ENCODE measurements around the gene TPBG.

TPBG gene

GRCh38 chr6:82337688-82338257 lies 25.8 kb upstream of the TPBG start:
- in situ Hi-C loops (cut with MboI; ENCODE audit: low pct_unique_long_range_greater_than_20kb, low sequenced_read_pairs, unreplicated experiment): no loop called here
- DNase-seq (ENCODE audit: low spot score): no peak
- no peak for TF ChIP-seq CTCF (IDR thresholded peaks at IDR 0.05; ENCODE audit: extremely low read depth, insufficient read depth, missing control alignments)

DNA sequence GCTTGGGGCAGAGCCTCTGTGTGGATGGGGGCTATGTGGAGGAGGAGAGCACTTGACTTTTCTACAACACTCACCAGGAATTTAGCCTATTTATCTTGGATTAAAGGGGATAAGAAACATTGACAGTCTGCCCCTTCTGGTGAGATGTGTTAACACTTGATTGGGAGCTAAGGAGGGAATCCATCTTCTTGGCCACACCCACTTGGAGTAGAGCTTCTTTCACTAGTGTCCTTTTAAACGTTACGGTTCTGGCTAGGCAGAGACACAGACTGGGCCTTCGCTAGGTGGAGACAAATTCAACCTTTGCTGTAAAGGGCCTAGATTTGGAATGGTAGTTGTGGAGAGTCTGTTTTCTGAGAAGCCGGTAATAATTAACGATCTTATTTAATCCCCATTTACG lies 15.5 kb upstream of the TPBG start:
- in situ Hi-C loops (cut with MboI; ENCODE audit: low pct_unique_long_range_greater_than_20kb, low sequenced_read_pairs, unreplicated experiment): no loop called here
- TF ChIP-seq CTCF (IDR thresholded peaks at IDR 0.05; ENCODE audit: extremely low read depth, insufficient read depth, missing control alignments): no peak
- no peak for DNase-seq (ENCODE audit: low spot score)

DNA sequence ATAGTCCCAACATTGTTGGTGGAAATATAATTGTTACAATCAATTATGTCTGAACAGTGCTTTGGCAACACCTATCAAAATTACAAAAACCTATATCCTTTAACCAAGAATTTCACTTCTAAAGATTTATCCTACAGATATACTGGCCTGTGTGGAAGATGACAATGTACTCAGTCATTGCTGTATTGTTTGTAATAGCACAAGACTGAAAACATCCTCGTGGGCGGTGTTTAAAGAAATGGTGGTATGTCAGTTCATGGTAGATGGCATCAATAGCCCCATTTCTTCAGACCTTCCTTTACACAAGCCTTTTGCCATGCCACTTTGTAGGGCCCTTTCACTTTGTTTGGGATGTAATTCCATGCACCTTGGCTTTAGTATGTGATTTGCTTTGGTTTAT lies 9.8 kb upstream of the TPBG start:
- no peak for TF ChIP-seq CTCF (IDR thresholded peaks at IDR 0.05; ENCODE audit: extremely low read depth, insufficient read depth, missing control alignments)
- in situ Hi-C loops (cut with MboI; ENCODE audit: low pct_unique_long_range_greater_than_20kb, low sequenced_read_pairs, unreplicated experiment): no loop called here
- no peak for DNase-seq (ENCODE audit: low spot score)

GRCh38 chr6:82360552-82360951 lies 3.1 kb upstream of the TPBG start:
- TF ChIP-seq CTCF (IDR thresholded peaks at IDR 0.05; ENCODE audit: extremely low read depth, insufficient read depth, missing control alignments): no peak
- in situ Hi-C loops (cut with MboI; ENCODE audit: low pct_unique_long_range_greater_than_20kb, low sequenced_read_pairs, unreplicated experiment): no loop called here
- no peak for DNase-seq (ENCODE audit: low spot score)

- in situ Hi-C loops (cut with MboI; ENCODE audit: low pct_unique_long_range_greater_than_20kb, low sequenced_read_pairs, unreplicated experiment): no loop called here
- DNase-seq (ENCODE audit: low spot score): no peak
- TF ChIP-seq CTCF (IDR thresholded peaks at IDR 0.05; ENCODE audit: extremely low read depth, insufficient read depth, missing control alignments): no peak
Observed at GRCh38 chr6:82361631-82362030, 2.0 kb upstream of the TPBG start.

DNA sequence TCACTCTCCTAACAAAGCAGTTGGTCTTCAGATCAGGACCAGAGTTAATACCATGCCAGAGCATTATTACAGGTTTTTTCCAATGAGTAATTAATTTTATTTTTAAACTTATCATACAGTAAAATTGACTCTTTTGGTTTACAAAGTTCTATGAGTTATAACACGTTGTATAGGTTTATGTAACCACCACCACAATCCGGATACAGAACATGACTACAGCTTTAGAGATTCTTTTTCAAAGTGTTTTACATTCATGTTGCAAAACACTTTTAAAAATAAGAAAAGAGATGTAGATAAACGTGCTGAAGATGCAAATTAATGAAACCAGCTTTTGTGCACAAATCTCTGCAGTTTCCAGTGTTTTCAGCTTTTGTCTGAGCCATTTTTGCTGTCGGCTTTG lies 1.5 kb upstream of the TPBG start:
- in situ Hi-C loops (cut with MboI; ENCODE audit: low pct_unique_long_range_greater_than_20kb, low sequenced_read_pairs, unreplicated experiment): no loop called here
- DNase-seq (ENCODE audit: low spot score): no peak
- TF ChIP-seq CTCF (IDR thresholded peaks at IDR 0.05; ENCODE audit: extremely low read depth, insufficient read depth, missing control alignments): no peak

Measured in GM13977 (cell line).